ENCODE data around the gene P2RY6. TPM values are rescaled to one million over a fixed set of nuclear protein-coding genes. Genes with fewer than 3 reads are reported as not detected.

P2RY6 gene
- total and polyA plus RNA-seq, 3 experiments from 2014 or later: 0.20 to 0.24 TPM; not detected in 1

- Histone ChIP-seq H3K4me3 (ENCODE audit: low read length) (peak within 1 kb of the TSS; percentile 67), H3K27me3 (ENCODE audit: insufficient read depth, low read length, poor library complexity, severe bottlenecking) (peaks cover 5% of the 10 kb centered on the region), H3K36me3 (ENCODE audit: insufficient read depth, low read length) (no peaks in the 10 kb centered on the region), H3K4me1 (ENCODE audit: insufficient read depth, low read length) (peaks cover 7% of the 10 kb centered on the region), H3K9me3 (ENCODE audit: low read length) (no peaks in the 10 kb centered on the region), H3K27ac (ENCODE audit: low read depth, low read length) (peak within 1 kb of the TSS; percentile 25)
- Mint-ChIP-seq H3K27ac (peak within 1 kb of the TSS in 6 of 8 donors; percentile 4 to 95 (median 30)), H3K4me1 (peaks cover 9 to 10% (median 10%) of the 10 kb centered on the region in 3 donors), H3K9me3 (no peaks in the 10 kb centered on the region), H3K4me3 (peak within 1 kb of the TSS; percentile 86 to 96 (median 89)), H3K36me3 (peaks cover 0 to 3% (median 0%) of the 10 kb centered on the region in 3 donors), H3K27me3 (peaks cover 12 to 26% of the 10 kb centered on the region in 2 donors)
- ChIA-PET CTCF (interaction anchor here (1.0 to 8.1 kb wide), 9 partner anchors 9 to 353 kb away, joined by 3 to 109 read pairs (median 6); partner anchors contain the start of gene P2RY6), POLR2A (interaction anchor here (1.7 kb wide), 1 partner anchor 27 kb away, joined by 7 read pairs; no protein-coding TSS in a partner anchor)
- peak in 4 of 5 donors; percentile 13 to 56 (median 26) for DNase-seq
These were observed 36.1 kb downstream of the P2RY6 start, which contains the start of gene ARHGEF17 for GRCh38 chr11:73308003-73308960. TSS of gene ARHGEF17 (plus strand) at chr11:73308276. CDS start at chr11:73308639, 363 bp downstream.

DNA sequence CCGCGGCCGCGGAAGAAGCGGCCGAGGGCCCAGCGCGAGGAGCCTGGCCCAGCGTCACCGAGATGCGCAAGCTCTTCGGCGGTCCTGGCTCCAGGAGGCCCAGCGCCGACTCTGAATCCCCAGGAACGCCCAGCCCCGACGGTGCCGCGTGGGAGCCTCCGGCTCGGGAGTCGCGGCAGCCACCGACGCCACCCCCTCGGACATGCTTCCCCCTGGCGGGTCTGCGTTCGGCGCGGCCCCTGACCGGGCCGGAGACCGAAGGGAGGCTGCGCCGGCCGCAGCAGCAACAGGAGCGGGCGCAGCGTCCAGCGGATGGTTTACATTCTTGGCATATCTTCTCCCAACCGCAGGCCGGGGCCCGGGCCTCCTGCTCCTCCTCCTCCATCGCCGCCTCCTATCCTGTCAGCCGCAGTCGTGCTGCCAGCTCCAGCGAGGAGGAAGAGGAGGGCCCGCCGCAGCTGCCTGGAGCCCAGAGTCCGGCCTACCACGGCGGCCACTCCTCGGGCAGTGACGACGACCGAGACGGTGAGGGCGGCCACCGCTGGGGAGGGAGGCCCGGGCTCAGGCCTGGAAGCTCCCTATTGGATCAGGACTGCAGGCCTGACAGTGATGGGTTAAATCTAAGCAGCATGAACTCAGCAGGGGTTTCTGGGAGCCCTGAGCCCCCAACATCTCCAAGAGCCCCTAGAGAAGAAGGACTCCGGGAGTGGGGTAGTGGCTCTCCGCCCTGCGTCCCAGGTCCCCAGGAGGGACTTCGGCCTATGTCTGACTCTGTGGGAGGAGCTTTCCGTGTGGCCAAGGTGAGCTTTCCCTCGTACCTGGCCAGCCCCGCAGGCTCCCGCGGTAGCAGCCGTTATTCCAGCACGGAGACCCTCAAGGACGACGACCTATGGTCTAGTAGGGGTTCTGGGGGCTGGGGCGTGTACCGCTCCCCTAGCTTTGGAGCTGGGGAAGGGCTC lies 37.1 kb downstream of the P2RY6 start:
- Histone ChIP-seq H3K36me3 (ENCODE audit: insufficient read depth, low read length) (no peaks in the 10 kb centered on the region), H3K4me1 (ENCODE audit: insufficient read depth, low read length) (peaks cover 7% of the 10 kb centered on the region), H3K9me3 (ENCODE audit: low read length) (no peaks in the 10 kb centered on the region), H3K27me3 (ENCODE audit: insufficient read depth, low read length, poor library complexity, severe bottlenecking) (peaks cover 5% of the 10 kb centered on the region), H3K27ac (ENCODE audit: low read depth, low read length) (no peak overlapping the region), H3K4me3 (ENCODE audit: low read length) (no peak overlapping the region)
- POLR2A ChIA-PET: interaction anchor here (0.6 kb wide), 2 partner anchors 20 to 26 kb away, joined by 3 to 5 read pairs; no protein-coding TSS in a partner anchor
- Mint-ChIP-seq H3K4me1 (peaks cover 9 to 12% (median 10%) of the 10 kb centered on the region in 3 donors), H3K27ac (no peak overlapping the region), H3K4me3 (peak overlapping the region in 3 of 7 donors; percentile 9 to 29 (median 13)), H3K9me3 (no peaks in the 10 kb centered on the region), H3K36me3 (peaks cover 0 to 3% (median 0%) of the 10 kb centered on the region in 3 donors), H3K27me3 (peaks cover 11 to 21% of the 10 kb centered on the region in 2 donors)
- no peak for DNase-seq
- CTCF ChIA-PET: interaction anchor here (0.8 to 8.1 kb wide), 7 partner anchors 8 to 352 kb away, joined by 3 to 109 read pairs (median 3); no protein-coding TSS in a partner anchor

GRCh38 chr11:73310076-73310475 lies 37.9 kb downstream of the P2RY6 start:
- H3K4me3 ChIP-seq (ENCODE audit: low read length): no peak overlapping the region
- no peak overlapping the region for H3K27ac Mint-ChIP-seq
- POLR2A ChIA-PET: interaction anchor here (0.6 kb wide), 1 partner anchor 19 kb away, joined by 3 read pairs; no protein-coding TSS in a partner anchor

GRCh38 chr11:73310661-73311393 lies 38.7 kb downstream of the P2RY6 start:
- Mint-ChIP-seq H3K9me3 (no peaks in the 10 kb centered on the region), H3K27me3 (peaks cover 8% of the 10 kb centered on the region in 2 donors)
- POLR2A ChIA-PET: no interaction called here

More at GRCh38 chr11:73310076-73310475, 37.9 kb downstream of the P2RY6 start:
- Histone ChIP-seq H3K9me3 (ENCODE audit: low read length) (no peaks in the 10 kb centered on the region), H3K4me1 (ENCODE audit: insufficient read depth, low read length) (peaks cover 7% of the 10 kb centered on the region), H3K27me3 (ENCODE audit: insufficient read depth, low read length, poor library complexity, severe bottlenecking) (peaks cover 5% of the 10 kb centered on the region), H3K27ac (ENCODE audit: low read depth, low read length) (no peak overlapping the region), H3K36me3 (ENCODE audit: insufficient read depth, low read length) (no peaks in the 10 kb centered on the region)
- no peak for DNase-seq
- peaks cover 11 to 13% of the 10 kb centered on the region in 2 donors for H3K27me3 Mint-ChIP-seq
- peaks cover 0 to 3% (median 0%) of the 10 kb centered on the region in 3 donors for H3K36me3 Mint-ChIP-seq
- H3K4me3 Mint-ChIP-seq: peak overlapping the region in 3 of 7 donors; percentile 13 to 48 (median 36)
- CTCF ChIA-PET: interaction anchor here (1.6 to 8.1 kb wide), 2 partner anchors 13 to 27 kb away, joined by 3 to 109 read pairs; no protein-coding TSS in a partner anchor
- H3K4me1 Mint-ChIP-seq: peaks cover 9 to 12% (median 10%) of the 10 kb centered on the region in 3 donors
- no peaks in the 10 kb centered on the region for H3K9me3 Mint-ChIP-seq

GRCh38 chr11:73311394-73311869 lies 39.3 kb downstream of the P2RY6 start:
- no peak for DNase-seq
- CTCF ChIA-PET: interaction anchor here (8.1 kb wide), 1 partner anchor 25 kb away, joined by 109 read pairs; no protein-coding TSS in a partner anchor
- Histone ChIP-seq H3K36me3 (ENCODE audit: insufficient read depth, low read length) (no peaks in the 10 kb centered on the region), H3K4me1 (ENCODE audit: insufficient read depth, low read length) (peaks cover 7% of the 10 kb centered on the region), H3K4me3 (ENCODE audit: low read length) (no peak overlapping the region), H3K27ac (ENCODE audit: low read depth, low read length) (no peak overlapping the region), H3K27me3 (ENCODE audit: insufficient read depth, low read length, poor library complexity, severe bottlenecking) (no peaks in the 10 kb centered on the region), H3K9me3 (ENCODE audit: low read length) (no peaks in the 10 kb centered on the region)
- H3K4me3 Mint-ChIP-seq: peak overlapping the region in 1 of 7 donors; percentile 77
- H3K27me3 Mint-ChIP-seq: peaks cover 8 to 13% of the 10 kb centered on the region in 2 donors
- no peaks in the 10 kb centered on the region for H3K9me3 Mint-ChIP-seq
- peaks cover 0 to 3% (median 0%) of the 10 kb centered on the region in 3 donors for H3K36me3 Mint-ChIP-seq
- H3K27ac Mint-ChIP-seq: no peak overlapping the region
- peaks cover 9 to 12% (median 10%) of the 10 kb centered on the region in 3 donors for H3K4me1 Mint-ChIP-seq
- POLR2A ChIA-PET: no interaction called here

More at GRCh38 chr11:73310661-73311393, 38.7 kb downstream of the P2RY6 start:
- Histone ChIP-seq H3K27ac (ENCODE audit: low read depth, low read length) (no peak overlapping the region), H3K27me3 (ENCODE audit: insufficient read depth, low read length, poor library complexity, severe bottlenecking) (peaks cover 5% of the 10 kb centered on the region), H3K9me3 (ENCODE audit: low read length) (no peaks in the 10 kb centered on the region), H3K4me1 (ENCODE audit: insufficient read depth, low read length) (peaks cover 7% of the 10 kb centered on the region), H3K36me3 (ENCODE audit: insufficient read depth, low read length) (no peaks in the 10 kb centered on the region), H3K4me3 (ENCODE audit: low read length) (no peak overlapping the region)
- Mint-ChIP-seq H3K27ac (no peak overlapping the region), H3K4me3 (no peak overlapping the region), H3K36me3 (peaks cover 0 to 3% (median 0%) of the 10 kb centered on the region in 3 donors), H3K4me1 (peaks cover 9 to 12% (median 10%) of the 10 kb centered on the region in 3 donors)
- DNase-seq: no peak
- CTCF ChIA-PET: interaction anchor here (8.1 kb wide), 1 partner anchor 26 kb away, joined by 109 read pairs; no protein-coding TSS in a partner anchor

DNA sequence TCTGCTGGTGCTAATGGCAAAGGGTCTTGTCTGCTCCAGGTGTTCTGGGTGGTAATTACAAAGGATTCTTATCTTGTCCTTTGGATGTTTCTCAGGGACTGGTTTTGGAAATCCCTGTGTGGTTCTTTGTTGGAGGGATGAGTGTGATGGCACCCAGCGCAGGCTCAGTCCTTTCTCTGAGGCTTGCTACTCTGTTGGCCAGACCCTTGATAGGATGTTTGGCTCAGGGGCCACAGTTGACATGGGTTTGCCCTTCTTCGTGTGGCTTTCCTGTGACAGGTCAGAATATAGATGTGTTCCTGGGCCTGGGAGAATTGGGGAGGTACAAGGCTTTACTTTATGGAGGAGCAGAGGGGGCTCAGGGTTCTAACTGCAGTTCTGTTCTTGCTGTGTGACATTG lies 39.9 kb downstream of the P2RY6 start:
- H3K27ac ChIP-seq (ENCODE audit: low read depth, low read length): no peak overlapping the region
- Mint-ChIP-seq H3K4me3 (peak overlapping the region in 1 of 7 donors; percentile 77), H3K27ac (peak overlapping the region in 1 of 8 donors; percentile 67), H3K4me1 (peaks cover 4 to 6% (median 4%) of the 10 kb centered on the region in 3 donors), H3K36me3 (peaks cover 0 to 3% (median 0%) of the 10 kb centered on the region in 3 donors), H3K9me3 (no peaks in the 10 kb centered on the region), H3K27me3 (peaks cover 3 to 12% of the 10 kb centered on the region in 2 donors)
- no peaks in the 10 kb centered on the region for H3K9me3 ChIP-seq (ENCODE audit: low read length)
- H3K4me1 ChIP-seq (ENCODE audit: insufficient read depth, low read length): peaks cover 3% of the 10 kb centered on the region
- no peaks in the 10 kb centered on the region for H3K36me3 ChIP-seq (ENCODE audit: insufficient read depth, low read length)
- DNase-seq: no peak
- no peaks in the 10 kb centered on the region for H3K27me3 ChIP-seq (ENCODE audit: insufficient read depth, low read length, poor library complexity, severe bottlenecking)
- POLR2A ChIA-PET: no interaction called here
- CTCF ChIA-PET: interaction anchor here (1.6 to 8.1 kb wide), 2 partner anchors 23 to 25 kb away, joined by 5 to 109 read pairs; no protein-coding TSS in a partner anchor
- H3K4me3 ChIP-seq (ENCODE audit: low read length): no peak overlapping the region
